ENCODE results near the gene SLIT1.

The SLIT1 gene

GRCh38 chr10:97169911-97170693 is 15.7 kb downstream of the SLIT1 start:
- DNase-seq, result no peak

DNA sequence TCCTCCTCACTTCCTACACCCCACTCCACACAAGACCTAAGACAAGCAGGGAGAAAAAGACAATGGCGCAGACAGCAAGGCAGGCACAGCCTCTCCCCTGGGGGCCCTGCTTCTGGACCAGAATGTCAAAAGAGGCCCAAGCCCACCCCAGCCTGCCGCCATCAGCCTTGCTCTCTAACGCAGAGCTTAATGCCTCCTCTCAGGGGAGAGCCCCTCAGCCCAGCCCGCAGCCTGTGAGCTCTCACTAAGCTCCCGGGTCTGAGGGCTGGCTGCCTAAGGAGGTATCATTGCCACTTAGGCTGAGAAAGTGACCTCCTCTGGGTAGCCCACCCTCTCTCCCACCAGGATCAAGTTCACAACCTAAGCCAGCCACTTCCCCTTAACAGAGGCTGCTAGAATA is 16.7 kb downstream of the SLIT1 start:
- DNase-seq, result no peak

DNA sequence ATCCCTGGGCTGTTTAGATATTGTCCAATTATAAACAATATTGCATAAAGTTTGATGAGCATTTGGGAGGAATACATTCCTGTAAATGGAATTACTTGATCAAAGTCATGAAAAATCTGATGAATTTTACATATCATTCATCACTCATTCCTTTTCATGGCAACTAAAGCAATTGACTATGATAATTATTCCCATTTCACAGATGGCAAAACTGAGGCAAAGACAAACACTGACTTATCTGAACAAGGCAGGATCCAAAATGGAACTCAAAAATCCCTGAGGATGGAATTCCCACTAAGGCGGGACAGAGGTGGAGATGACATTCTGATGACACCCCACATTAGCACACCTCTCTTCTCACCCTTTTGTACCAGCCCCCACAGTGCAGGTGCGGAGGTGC is 17.1 kb downstream of the SLIT1 start:
- DNase-seq, result no peak

- no peak for DNase-seq
These were observed 20.3 kb downstream of the SLIT1 start for GRCh38 chr10:97165499-97165898.

GRCh38 chr10:97163781-97164501 is 21.8 kb downstream of the SLIT1 start:
- DNase-seq, result no peak

DNA sequence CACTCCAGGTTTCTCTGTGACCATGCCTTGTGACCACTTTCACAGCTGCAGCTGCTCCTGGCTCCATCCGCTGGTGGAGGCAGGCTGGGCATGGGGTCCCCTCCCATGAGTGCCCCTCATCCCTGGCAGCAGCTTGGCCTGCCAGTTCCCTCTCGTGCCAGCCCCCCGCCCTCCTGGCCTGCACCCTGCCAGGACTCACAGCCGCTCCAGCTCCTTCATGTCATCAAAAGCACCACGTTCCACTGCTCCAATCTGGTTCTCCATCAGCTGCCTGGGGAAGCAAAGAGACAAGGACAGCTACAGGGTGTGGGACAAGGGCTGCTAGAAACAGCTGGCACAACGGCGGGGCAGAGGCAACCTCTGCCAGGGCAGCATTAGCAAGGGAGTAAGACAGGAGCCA is 22.6 kb downstream of the SLIT1 start:
- DNase-seq, result no peak

- no peak for DNase-seq
These were observed 26.0 kb downstream of the SLIT1 start for GRCh38 chr10:97159646-97160305.

DNA sequence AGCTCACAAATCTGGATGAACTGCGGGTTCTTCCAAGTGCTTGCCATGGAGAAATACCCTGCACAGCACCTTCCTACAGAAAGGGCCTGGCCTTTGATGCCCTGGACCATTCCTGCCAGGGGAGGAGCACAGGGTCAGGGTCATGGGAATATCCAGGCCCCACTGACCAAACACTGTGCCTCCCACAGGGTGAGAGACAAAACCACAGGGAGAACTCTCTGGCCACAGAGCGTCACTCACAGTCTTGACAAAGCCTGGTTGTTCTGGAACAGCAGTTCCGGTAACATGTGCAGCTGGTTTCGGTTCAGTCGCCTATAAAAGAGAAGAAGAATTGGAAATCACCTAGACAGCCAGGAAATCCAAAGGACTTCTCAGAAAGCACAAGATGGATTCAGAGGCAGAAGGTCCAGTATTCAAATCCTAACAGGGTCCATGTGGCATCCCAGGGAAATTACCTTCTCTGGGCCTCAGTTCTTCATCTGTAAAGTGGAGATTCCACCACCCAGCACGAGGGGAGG is 28.1 kb downstream of the SLIT1 start:
- no peak for DNase-seq

DNA sequence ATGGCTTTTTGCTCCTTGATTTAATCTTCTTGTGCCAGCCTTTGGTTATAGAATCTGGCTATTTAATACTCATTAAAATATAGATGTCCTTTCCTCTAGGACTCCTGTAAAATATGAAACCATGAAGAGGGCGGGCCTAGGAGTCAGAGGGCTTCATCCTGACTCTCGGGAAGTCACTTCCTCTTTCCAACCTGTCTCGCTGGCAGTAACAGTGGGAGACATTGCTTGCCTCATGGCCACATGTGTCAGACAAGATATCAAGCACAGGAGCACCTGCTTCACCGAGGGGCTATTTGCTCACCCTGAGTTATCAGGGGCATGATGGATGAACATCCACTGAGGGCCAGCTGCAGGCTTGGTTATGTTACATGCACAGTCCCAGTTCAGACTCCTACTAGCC is 31.0 kb downstream of the SLIT1 start:
- no peak for DNase-seq

DNA sequence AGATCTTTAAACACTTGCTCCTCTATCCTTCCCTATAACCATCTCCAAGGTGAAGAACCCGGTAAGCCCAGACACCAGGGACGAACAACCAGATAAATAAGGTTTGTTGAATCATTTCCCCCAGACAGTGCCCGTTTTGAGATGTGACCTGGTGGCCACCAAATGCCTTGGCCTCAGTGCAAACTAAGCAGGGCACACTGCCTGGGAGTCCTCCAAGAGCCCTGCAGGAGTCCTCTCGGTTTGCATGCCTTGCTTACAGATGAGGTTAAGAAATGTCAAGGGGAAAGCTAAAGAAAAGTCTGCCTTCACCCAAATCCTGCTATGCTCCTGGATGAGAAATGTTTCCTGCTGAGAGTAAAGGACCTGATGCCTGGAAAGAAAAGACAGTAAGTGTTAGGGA is 31.6 kb downstream of the SLIT1 start:
- DNase-seq, result no peak

DNA sequence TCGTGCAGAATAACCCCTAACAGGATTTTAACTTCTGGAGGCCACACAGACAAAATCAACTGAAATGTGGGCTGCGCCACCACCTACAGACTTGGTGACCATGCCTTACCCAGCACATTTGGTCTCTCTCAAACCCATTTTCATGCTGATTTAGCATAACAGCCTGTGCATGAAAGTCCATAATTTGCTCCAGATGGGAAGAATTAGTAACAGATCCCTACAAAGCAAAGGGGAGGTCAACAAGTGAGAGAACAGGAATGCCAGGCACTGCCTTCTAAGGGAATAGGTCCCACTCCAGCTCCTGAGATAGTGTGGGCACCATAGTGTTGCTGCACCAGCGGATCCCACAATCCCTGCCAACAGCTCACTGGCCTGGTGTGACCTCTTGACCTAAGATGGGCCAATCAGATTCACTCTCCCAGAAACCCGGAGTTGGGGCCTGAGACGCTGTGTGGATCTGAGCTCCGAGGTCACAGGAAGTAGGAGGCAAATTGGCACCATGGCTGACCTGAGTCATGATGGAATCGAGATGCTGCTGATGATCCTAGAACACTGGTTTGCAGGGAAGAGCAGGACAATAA is 32.4 kb downstream of the SLIT1 start:
- DNase-seq, result no peak

- DNase-seq, result no peak
These were observed 34.3 kb downstream of the SLIT1 start for GRCh38 chr10:97151307-97151914.

GRCh38 chr10:97150616-97151015 is 35.1 kb downstream of the SLIT1 start:
- DNase-seq, result no peak

- DNase-seq, result no peak
These were observed 35.7 kb downstream of the SLIT1 start for GRCh38 chr10:97150013-97150595.

GRCh38 chr10:97149079-97149531 is 36.7 kb downstream of the SLIT1 start:
- no peak for DNase-seq

GRCh38 chr10:97144297-97144696 is 41.5 kb downstream of the SLIT1 start:
- no peak for DNase-seq

DNA sequence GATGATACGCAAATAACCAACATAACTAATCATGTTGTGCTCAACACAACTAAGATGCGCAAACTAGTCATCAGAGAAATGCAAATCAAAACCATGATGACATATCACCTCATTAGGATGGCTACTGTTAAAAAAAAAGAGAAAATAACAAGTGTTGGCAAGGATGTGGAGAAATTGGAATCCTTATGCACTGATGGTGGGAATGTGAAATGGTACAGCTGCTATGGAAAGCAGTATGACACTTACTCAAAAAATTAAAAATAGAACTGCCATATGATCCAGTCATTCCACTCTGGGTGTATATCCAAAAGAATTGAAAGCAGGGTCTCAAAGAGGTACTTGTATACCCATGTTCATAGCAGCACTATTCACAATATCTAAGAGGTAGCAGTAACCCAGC is 42.9 kb downstream of the SLIT1 start:
- DNase-seq, result no peak

GRCh38 chr10:97140902-97141745 is 44.6 kb downstream of the SLIT1 start:
- DNase-seq, result no peak

GRCh38 chr10:97140049-97140846 is 45.5 kb downstream of the SLIT1 start:
- DNase-seq, result no peak

DNA sequence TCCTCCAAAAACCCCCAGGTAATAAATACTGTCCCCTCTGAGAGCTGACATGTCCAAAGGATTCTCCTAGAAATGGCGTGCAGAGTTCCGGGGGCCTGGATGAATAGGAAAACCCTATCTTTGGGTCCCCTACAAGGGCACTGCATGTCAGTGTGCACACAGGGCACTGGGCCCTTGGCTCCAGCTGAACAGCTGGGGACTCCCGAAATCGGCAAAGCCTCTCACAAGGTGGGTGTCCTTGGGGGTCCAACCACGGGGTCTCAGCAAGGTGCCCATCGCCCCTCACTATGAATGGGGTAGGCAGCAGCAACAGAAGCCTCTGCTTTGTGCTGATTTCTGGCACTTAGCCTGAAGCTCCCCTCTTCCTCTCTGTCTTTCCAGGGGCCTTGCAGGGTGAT is 46.1 kb downstream of the SLIT1 start:
- DNase-seq, result no peak

GRCh38 chr10:97138846-97139245 is 46.9 kb downstream of the SLIT1 start:
- no peak for DNase-seq
